LNCaP clone FGC (cell line): Measurements from ENCODE around the gene VLDLR.
A peak's percentile ranks its signal among the peaks of the same experiment; 100 is the strongest.

ENCODE experiments used
- DNase-seq: peaks from one replicate; pipeline ENCODE4 v3.0.0-alpha.2; 2011; ENCODE audit warnings: low read depth
- H3K4me3 ChIP-seq: 2 replicates; pipeline ENCODE4 v1.5.1; 2011; ENCODE audit warnings: mild to moderate bottlenecking, low read depth, low read length, control low read depth
- CTCF ChIP-seq: IDR thresholded peaks from 2 replicates; pipeline ENCODE4 v1.5.1; 2012; ENCODE audit warnings: mild to moderate bottlenecking; ENCODE audit not compliant: control insufficient read depth, insufficient read depth; ENCODE audit errors: extremely low read depth

The VLDLR gene

DNA sequence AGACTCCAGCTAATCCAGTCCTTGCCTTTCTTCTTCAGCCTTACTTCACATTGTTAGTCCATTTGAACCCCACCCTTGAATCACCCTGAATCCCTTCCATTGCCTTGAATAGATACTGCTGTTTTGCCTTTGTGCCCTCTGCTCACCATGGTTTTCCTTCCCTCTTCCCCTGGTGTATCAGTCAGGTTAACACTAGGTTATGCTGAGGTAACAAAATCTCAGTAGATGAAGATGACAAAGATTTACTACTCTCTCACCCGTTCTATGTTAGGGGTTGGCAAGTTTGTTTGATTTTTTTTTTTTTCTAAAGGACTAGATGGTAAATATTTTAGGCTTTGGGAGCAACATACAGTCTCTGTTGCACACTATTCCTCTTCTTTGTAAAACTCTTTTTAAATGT, 3.3 kb upstream of the VLDLR start:
- no peak for DNase-seq
- TF ChIP-seq CTCF, result no peak
- no peak overlapping the region for H3K4me3 ChIP-seq

GRCh38 chr9:2620919-2621721, 467 bp upstream of the VLDLR start:
- peak; percentile 25; the same call in 1 of the 2 replicates for TF ChIP-seq CTCF
- DNase-seq, result peak; percentile 67
- H3K4me3 ChIP-seq, result peak overlapping the region; percentile 73

DNA sequence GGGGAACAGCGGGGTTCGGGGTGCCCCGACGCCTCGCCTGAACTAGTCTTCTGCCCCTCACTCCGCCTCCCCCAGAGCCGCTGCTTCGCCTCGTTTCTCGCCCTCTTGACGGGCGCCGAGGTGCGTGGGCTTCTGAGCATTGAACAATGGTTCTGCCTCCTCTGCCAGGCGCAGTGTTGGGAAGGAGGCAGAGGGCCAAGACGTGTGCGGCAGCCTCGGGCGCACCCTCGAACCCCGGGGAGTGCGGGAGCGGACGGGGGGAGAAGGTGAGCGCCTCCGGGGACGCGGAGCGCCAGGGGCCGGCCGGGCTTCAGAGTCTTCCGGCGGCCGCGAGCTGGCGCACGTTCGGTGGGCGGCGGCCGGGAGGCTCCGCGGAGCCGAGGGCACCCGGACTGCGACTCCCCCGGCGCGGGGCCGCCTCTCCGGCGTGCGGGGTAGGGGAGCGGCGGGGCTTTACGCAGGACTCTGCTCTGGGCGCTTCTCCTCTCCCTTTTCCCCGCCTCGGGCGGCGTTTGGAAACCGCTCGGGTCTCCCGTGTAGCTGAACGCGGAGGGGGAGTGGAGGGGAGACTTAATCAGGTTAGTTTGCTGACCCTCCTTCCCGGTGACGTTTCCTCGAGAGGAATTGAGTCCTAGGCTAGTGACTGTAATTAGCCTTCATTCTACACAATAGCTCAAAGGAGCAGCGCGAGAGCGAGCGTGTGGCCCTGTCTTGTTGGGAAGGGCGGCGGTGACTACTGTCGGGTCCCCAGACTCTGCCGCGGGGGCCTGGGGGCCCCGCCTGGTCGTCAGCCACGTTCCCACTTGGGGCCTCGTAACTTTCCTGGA, 1.1 kb downstream of the VLDLR start:
- TF ChIP-seq CTCF, result no peak
- DNase-seq, result no peak
- H3K4me3 ChIP-seq, result peak overlapping the region; percentile 73

GRCh38 chr9:2623288-2624050, 1.9 kb downstream of the VLDLR start:
- TF ChIP-seq CTCF, result no peak
- peak overlapping the region; percentile 73 for H3K4me3 ChIP-seq
- no peak for DNase-seq

GRCh38 chr9:2624051-2624682, 2.6 kb downstream of the VLDLR start:
- H3K4me3 ChIP-seq, result no peak overlapping the region
- no peak for DNase-seq
- TF ChIP-seq CTCF, result no peak

GRCh38 chr9:2625427-2625826, 3.8 kb downstream of the VLDLR start:
- DNase-seq, result no peak
- no peak for TF ChIP-seq CTCF
- no peak overlapping the region for H3K4me3 ChIP-seq
